GM12865 (cell line): ENCODE data around the gene NREP.

Source experiments
- DNase-seq: peaks from one replicate; pipeline ENCODE4 v3.0.0; 2010; ENCODE audit warnings: low read depth
- H3K4me3 ChIP-seq: 2 replicates; pipeline ENCODE4 v1.5.1; 2011; ENCODE audit warnings: mild to moderate bottlenecking, low read depth, low read length, control low read depth
- TF ChIP-seq, protein P1 (sequence below): IDR thresholded peaks from 2 replicates; pipeline ENCODE4 v1.5.1; 2011; ENCODE audit warnings: low read length, control low read depth, low read depth, inconsistent platforms; ENCODE audit not compliant: insufficient read depth; ENCODE audit errors: missing control alignments

The NREP gene

GRCh38 chr5:111779260-111779921, 22.4 kb upstream of the NREP start:
- TF ChIP-seq, protein P1, sequence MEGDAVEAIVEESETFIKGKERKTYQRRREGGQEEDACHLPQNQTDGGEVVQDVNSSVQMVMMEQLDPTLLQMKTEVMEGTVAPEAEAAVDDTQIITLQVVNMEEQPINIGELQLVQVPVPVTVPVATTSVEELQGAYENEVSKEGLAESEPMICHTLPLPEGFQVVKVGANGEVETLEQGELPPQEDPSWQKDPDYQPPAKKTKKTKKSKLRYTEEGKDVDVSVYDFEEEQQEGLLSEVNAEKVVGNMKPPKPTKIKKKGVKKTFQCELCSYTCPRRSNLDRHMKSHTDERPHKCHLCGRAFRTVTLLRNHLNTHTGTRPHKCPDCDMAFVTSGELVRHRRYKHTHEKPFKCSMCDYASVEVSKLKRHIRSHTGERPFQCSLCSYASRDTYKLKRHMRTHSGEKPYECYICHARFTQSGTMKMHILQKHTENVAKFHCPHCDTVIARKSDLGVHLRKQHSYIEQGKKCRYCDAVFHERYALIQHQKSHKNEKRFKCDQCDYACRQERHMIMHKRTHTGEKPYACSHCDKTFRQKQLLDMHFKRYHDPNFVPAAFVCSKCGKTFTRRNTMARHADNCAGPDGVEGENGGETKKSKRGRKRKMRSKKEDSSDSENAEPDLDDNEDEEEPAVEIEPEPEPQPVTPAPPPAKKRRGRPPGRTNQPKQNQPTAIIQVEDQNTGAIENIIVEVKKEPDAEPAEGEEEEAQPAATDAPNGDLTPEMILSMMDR = no peak
- DNase-seq = no peak
- no peak overlapping the region for H3K4me3 ChIP-seq

GRCh38 chr5:111776913-111777781, 20.2 kb upstream of the NREP start:
- no peak for DNase-seq

GRCh38 chr5:111775224-111775623, 18.2 kb upstream of the NREP start:
- TF ChIP-seq, protein P1 = no peak
- no peak for DNase-seq

More at GRCh38 chr5:111776913-111777781, 20.2 kb upstream of the NREP start:
- TF ChIP-seq, protein P1 = no peak
- H3K4me3 ChIP-seq = no peak overlapping the region

GRCh38 chr5:111774525-111774924, 17.5 kb upstream of the NREP start:
- TF ChIP-seq, protein P1 = no peak
- H3K4me3 ChIP-seq = no peak overlapping the region
- DNase-seq = peak; percentile 36

More at GRCh38 chr5:111775224-111775623, 18.2 kb upstream of the NREP start:
- no peak overlapping the region for H3K4me3 ChIP-seq

- no peak for DNase-seq
- TF ChIP-seq, protein P1 = no peak
- no peak overlapping the region for H3K4me3 ChIP-seq
Observed at GRCh38 chr5:111772456-111773122, 15.6 kb upstream of the NREP start.

DNA sequence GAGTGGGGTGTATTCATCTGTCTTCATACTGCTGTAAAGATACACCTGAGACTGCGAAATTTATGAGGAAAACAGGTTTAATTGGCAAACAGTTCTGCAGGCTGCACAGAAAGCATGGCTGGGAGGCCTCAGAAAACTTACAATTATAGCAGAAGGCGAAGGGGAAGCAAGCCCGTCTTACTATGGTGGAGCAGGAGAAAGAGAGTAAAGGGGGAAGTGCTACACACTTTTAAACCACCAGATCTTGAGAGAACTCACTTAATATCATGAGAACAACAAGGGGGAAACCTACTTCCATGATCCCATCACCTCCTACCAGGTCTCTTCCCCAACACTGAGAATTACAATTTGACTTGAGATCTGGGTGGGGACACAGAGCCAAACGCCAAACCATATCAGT, 12.5 kb upstream of the NREP start:
- no peak overlapping the region for H3K4me3 ChIP-seq
- TF ChIP-seq, protein P1 = no peak
- DNase-seq = no peak
